GM18508 (cell line): ENCODE data around the gene TNIP1.

Experiments used
- ATAC-seq: cut with Tn5 transposase; IDR thresholded peaks from one replicate; pipeline ENCODE4 v1.9.1; 2021; ENCODE audit warnings: moderate number of reproducible peaks; ENCODE audit not compliant: insufficient read depth, unreplicated experiment

Gene TNIP1

DNA sequence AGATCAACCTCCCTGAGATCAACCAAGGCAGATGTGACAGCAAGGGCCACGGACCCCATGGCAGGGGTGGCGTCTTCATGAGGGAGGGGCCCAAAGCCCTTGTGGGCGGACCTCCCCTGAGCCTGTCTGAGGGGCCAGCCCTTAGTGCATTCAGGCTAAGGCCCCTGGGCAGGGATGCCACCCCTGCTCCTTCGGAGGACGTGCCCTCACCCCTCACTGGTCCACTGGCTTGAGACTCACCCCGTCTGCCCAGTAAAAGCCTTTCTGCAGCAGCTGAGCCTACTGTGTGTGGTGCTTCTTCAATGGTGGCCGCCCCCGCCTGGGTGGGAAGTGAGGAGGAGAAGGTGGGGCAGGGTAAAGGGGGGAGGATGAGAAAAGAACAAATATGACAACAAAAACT lies 52.1 kb downstream of the TNIP1 start:
- ATAC-seq: no peak

GRCh38 chr5:151027961-151028479 lies 52.8 kb downstream of the TNIP1 start:
- ATAC-seq: no peak

DNA sequence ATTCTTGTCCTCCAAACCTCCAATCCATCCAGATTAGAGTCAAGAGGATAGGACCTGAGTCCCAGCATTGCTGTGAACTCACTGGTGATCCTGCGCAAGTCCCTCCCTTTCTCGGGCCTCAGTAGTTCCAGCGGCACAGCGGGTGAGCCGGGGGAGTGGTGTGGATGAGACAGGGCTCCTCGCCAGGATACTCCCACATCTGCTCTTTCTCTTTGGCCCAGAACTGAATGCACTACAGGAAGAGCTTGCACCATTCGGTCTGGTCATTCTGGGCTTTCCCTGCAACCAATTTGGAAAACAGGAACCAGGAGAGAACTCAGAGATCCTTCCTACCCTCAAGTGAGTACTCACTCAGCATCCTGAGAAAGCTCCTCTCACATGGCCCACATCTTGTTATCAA lies 54.2 kb downstream of the TNIP1 start:
- no peak for ATAC-seq

DNA sequence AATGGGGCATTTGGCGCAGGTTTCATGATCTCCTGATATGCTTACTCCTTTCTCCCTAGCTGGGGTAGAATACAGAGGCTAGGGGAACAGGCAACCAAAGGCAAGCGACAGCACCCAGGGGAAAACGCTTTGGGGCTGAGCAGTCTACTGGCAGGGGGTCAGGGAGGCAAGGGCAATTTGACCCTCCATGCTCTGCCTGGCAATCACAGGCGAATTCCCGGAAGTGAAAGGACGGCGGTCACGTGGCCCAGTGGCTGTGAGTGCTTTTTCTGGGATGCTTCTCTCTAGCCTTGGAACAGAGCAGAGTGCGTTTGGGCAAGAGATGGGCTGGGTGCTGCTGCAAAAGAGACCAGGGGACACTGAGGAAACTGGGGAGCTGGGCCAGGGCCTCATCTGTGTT lies 54.7 kb downstream of the TNIP1 start:
- no peak for ATAC-seq

DNA sequence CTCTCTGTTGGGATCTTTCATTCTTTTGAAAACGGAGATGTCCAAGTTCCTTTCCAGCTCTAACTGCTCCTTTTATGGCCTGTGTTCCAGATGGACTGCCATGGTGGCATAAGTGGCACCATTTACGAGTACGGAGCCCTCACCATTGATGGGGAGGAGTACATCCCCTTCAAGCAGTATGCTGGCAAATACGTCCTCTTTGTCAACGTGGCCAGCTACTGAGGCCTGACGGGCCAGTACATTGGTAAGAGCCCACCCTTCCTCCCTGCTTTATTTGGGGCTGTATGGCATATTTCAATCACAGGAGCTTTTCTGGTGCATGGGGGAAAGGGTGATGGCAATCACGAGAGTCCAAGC lies 55.6 kb downstream of the TNIP1 start:
- ATAC-seq: no peak

- no peak for ATAC-seq
These were observed 56.2 kb downstream of the TNIP1 start for GRCh38 chr5:151024440-151025249.

DNA sequence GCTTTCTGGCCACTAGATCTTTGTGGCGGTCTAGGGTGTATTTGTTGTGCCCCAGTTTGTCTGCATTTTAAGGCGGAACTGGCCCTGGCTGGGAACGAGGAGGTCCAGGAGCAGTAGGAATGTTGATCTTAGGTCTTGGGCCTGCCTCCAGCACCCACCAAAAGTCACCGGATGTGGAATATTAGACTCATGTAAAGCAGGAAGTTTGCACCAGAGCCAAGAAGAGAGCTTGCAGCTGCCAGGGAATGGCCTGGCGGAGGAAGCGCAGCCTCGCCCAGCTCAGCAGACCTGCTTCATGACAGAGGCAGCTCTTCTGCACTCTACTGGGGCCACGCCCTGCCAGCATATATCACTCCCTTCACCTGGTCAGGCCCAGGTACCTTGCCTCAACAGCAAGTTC lies 57.2 kb downstream of the TNIP1 start:
- ATAC-seq: no peak

DNA sequence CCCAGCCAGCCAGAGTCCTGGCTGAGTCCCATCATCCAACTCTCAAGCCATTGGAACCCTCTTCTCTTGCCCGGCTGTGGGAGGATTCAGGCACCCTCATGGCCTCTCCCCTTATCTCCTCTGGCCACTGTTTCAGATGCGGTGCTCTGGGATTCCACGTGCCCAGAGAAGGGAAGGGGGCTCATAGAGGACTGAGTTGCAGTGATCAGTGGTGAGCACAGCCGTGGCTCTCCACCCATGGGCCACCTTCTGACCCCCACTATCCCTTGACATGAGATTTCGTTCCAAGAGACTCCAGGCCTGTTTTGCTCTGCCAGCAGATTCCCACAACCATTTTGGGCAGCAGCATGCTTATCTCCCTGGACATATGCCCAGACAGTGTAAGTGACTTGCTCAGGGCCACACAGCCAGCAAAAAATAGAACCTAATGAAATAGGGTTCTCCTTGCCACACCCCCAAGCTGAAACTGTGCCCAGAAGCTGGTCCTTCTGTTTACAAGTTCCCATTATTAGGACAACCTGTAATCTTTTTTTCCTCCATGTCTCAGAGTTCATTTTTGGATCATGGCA lies 57.7 kb downstream of the TNIP1 start:
- no peak for ATAC-seq

- ATAC-seq: no peak
These were observed 58.3 kb downstream of the TNIP1 start for GRCh38 chr5:151022511-151023018.

DNA sequence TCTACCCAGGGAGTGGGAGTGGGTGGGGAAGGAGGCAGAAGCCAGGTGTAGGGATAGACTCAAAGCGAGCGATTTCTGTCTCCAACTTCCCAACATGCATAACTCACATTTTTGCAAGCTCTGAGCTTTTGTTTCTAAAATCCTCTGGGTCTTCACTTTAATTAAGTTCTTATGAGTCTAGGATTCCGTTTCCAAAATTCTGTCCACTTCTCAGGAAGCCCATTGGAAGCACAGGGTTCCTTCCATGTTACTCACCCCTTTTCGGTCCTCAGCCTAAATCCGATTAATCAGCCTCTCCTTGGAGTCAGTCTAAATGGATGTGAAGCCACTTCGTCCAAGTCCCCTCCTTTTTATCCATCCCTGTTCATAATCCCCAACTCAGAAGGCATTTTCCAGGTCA lies 59.1 kb downstream of the TNIP1 start:
- ATAC-seq: no peak

DNA sequence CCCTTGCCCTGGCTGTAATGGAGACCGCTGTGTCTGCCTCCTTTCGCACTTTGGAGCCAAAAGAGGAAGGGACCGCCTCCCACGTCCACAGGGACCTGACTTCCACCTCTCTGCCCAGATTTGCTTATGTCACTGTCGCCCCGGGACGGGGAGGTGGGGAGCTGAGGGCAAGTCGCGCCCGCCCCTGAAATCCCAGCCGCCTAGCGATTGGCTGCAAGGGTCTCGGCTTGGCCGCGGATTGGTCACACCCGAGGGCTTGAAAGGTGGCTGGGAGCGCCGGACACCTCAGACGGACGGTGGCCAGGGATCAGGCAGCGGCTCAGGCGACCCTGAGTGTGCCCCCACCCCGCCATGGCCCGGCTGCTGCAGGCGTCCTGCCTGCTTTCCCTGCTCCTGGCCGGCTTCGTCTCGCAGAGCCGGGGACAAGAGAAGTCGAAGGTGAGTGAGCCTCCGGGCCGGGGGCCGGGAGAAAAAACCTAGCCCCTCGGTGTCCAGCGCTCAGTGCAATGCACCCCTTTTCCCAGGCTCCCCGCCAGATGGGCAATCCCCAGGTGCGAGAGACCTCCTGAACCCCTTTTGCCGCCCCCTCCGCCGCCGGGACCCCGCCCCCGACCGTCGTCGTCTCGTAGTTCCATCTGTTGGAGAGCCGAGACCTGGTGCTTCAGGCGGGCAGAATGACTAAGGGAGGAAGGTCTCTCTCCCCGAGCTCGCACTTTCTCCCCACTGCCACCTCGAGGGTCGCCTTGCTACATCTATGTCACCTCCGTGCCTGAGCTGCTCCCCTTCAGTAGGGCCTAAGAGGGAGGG lies 60.3 kb downstream of the TNIP1 start, which contains the start of gene GPX3:
TSS of gene GPX3 (plus strand) at position 288 of the 807 bp plus-strand sequence. CDS start at position 352, 64 bp downstream.
- no peak for ATAC-seq

DNA sequence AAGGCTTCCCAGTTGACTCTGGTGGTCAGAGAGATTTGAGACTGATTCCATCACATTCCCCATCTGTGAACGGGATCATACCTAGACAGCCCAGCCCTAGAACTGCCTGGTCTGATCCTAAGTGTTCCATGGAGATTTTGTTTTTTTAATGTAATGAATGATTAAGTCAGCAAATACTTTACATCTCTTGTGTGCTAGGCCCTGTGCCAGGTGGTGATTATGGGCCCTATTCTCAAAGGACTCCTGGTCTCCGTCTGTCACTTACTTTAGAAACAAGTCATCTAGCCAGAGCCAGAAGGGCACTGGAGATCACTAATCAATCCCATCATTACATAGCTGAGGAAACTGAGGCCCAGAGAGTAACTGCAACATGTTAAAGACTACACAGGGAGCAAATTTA lies 61.5 kb downstream of the TNIP1 start:
- no peak for ATAC-seq

- no peak for ATAC-seq
These were observed 62.0 kb downstream of the TNIP1 start for GRCh38 chr5:151018846-151019245.

DNA sequence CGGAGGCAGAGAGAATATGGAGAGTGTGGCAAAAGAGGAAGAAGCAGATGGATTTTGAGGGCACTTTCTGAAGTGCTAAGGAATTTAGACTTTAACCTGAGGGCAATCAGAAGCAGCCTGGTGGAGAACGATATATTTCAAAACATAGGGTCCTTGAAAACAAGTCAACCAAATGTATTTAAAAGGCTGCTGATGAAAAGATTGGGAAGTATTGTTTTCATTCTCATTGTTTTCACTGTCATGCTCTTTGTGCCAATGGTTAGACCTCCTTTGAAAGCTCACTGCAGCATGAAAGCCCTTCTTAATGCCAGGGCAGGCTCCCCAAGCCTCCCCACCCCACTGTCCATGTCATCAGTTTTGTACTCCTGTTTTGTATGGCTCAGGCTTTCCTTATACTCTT lies 62.9 kb downstream of the TNIP1 start:
- ATAC-seq: no peak

GRCh38 chr5:151016700-151017099 lies 64.1 kb downstream of the TNIP1 start:
- ATAC-seq: no peak

DNA sequence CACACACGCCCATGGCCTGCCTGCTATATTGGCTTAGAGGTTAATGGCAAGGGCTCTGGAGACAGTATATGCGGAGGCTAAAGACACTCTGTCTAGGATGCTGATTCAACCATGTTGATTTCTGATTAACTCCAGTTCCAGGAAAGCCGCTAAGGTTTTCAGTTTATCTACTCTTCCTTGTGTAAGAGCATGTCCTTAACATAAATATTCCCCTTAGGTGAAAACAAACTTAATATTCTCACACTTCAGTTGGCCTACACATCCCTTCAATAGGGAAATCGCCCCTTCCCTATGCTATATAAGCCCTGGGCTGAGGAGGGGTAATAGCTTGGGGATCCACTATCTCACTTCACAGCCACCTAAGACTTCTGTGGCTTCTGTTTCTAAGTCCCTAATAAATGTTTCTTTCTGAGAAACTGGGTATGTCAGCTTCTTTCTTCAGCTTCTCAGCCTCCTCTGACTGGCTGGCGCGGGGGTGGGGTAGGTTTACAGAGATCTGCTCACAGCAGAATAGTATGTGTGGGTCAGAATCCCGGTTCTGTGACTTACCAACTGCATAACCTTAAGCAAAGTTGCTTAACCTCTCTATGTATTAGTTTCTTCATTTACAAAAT lies 64.8 kb downstream of the TNIP1 start:
- ATAC-seq: no peak

DNA sequence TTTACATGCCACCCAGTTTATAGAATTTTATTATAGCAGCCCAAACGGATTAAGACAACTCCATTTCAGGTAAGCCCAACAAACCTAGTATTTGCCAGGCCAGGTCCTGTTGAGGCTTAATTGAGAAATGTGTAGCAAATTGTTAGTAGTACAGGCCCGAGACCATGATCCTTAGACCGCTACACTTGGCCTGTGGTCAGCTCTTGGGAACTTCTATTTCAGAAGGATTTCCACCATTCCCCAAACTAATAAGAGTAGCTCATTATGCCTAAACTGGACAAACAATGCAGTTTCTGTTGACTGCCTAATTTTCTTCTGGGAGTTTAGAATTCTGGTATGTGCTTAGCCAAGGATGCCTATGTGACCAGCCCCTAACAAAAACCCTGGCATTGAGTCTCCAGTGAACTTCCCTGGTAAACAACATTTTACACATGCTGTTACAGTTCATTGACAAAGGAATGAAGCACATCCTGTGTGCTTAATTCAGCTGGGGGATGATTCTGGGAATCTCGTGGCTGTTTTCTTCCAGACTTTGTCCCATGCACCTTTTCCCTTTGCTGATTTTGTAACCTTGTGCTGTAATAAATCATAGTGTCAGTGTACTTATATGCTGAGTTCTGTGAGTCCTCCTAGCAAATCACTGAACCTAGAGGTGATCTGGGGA lies 66.0 kb downstream of the TNIP1 start:
- no peak for ATAC-seq

- ATAC-seq: no peak
These were observed 68.0 kb downstream of the TNIP1 start for GRCh38 chr5:151012862-151013261.

DNA sequence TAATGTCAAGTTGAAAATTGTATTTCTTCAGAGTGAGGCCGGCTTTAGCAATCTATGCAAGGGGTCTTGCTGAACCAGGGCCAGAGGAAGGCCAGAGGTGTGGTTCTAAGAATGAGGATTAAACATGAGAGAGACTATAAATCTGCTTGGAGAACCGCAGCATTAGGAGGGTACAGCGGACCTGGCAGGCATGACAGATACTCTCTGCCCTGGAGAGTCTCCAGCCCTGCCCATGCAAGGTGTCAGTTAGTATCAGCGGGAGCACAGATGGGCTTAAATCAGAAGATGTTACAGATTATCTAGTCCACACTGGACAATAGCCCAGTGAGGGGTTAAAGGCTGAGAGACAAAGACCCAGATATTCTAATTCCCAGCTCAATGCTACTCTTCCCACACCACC lies 71.9 kb downstream of the TNIP1 start:
- ATAC-seq: no peak

GRCh38 chr5:151008210-151008491 lies 72.7 kb downstream of the TNIP1 start:
- ATAC-seq: no peak
